Transverse colon (tissue), 4 donors: ENCODE results near the gene CSNK1E. TPM values are rescaled to one million over a fixed set of nuclear protein-coding genes. Genes with fewer than 3 reads are reported as not detected.

Source experiments
- DNase-seq: peaks from one replicate; pipeline ENCODE4 v3.0.0-alpha.2; 2019
- H3K27ac ChIP-seq, 4 donors: fragments of 200-600 bp; sonication (generic); 2 replicates each; pipeline ENCODE4 v1.5.1; 2016 to 2018; ENCODE audit warnings: inconsistent platforms in 4 of 4
- H3K27me3 ChIP-seq: fragments of 200-600 bp; sonication (generic); 2 replicates; pipeline ENCODE4 v1.5.1; 2017; ENCODE audit warnings: inconsistent platforms
- H3K36me3 ChIP-seq, 4 donors: fragments of 200-600 bp; sonication (generic); 2 replicates each; pipeline ENCODE4 v1.5.1; 2017 to 2019; ENCODE audit warnings: inconsistent platforms in 4 of 4
- H3K4me1 ChIP-seq, 4 donors: fragments of 200-600 bp; sonication (generic); 2 replicates each; pipeline ENCODE4 v1.5.1; 2017 to 2020; ENCODE audit warnings: inconsistent platforms in 4 of 4
- H3K4me3 ChIP-seq, 4 donors: fragments of 200-600 bp; sonication (generic); 1 replicate in 1 of 4; 2 replicates in 3 of 4; pipeline versions ENCODE4 v1.5.1 to v1.6.1; 2017 to 2019; ENCODE audit warnings: inconsistent platforms in 4 of 4
- H3K9me3 ChIP-seq, 2 donors: fragments of 200-600 bp; sonication (generic); 2 replicates each; pipeline ENCODE4 v1.5.1; 2017 to 2019; ENCODE audit warnings: inconsistent platforms in 2 of 2
- CTCF ChIP-seq, 5 experiments: fragments of 200-600 bp in 3 of 5; fragments of 450-650 bp in 2 of 5; sonication (generic) in 3 of 5; IDR thresholded peaks; 1 replicate in 2 of 5; 2 replicates in 3 of 5; pipeline ENCODE4 v1.5.1; 2016 to 2017; ENCODE audit warnings: antibody characterized with exemption in 5 of 5, inconsistent platforms in 3 of 5, mild to moderate bottlenecking in 2 of 5, moderate library complexity in 1 of 5
- EP300 ChIP-seq: sonication (generic); formaldehyde crosslinking; IDR thresholded peaks from one replicate; pipeline ENCODE4 v1.6.1; 2017; ENCODE audit warnings: antibody characterized with exemption, low read depth
- POLR2A ChIP-seq: fragments of 450-650 bp; IDR thresholded peaks from one replicate; pipeline ENCODE4 v1.6.1; 2016; ENCODE audit warnings: antibody characterized with exemption, mild to moderate bottlenecking, moderate library complexity
- POLR2AphosphoS5 ChIP-seq, 3 donors: sonication (generic); formaldehyde crosslinking; IDR thresholded peaks; one replicate each; pipeline ENCODE4 v1.6.1; 2016; ENCODE audit warnings: antibody characterized with exemption in 3 of 3
- WGBS, 2 donors: methylation state at CpG; one replicate each; pipeline ENCODE4 v1.1.5; 2018; ENCODE audit warnings: low coverage in 1 of 2; 5-methylcytosine and 5-hydroxymethylcytosine counted together
- in situ Hi-C, 4 donors: fragments of 200-750 bp; cut with MboI; loops; one replicate each; pipeline versions ENCODE4 v1.15.0 to v1.15.1; 2017; ENCODE audit warnings: low sequenced_read_pairs in 3 of 4, low pct_ligation_motif_present in 1 of 4, low pct_unique_long_range_greater_than_20kb in 1 of 4
- intact Hi-C: fragments of 100-400 bp; cut with DNase I; formaldehyde crosslinking; loops from one replicate; pipeline ENCODE4 v1.15.1; 2023; ENCODE audit warnings: low total_unique reads
- total RNA-seq, 4 donors: library from RNA; depleted of rRNA; stranded (reverse); fragments of >200 nt; gene quantifications; one replicate each; pipeline ENCODE4 v1.1.0, GENCODE V29; 2016

The CSNK1E gene
- total RNA-seq, 4 donors from 2014 or later = 47.9 to 179 (median 106) TPM

- Histone ChIP-seq H3K27ac (peak overlapping the region; percentile 80 to 88 (median 88)), H3K9me3 (no peaks in the 10 kb centered on the region), H3K36me3 (no peaks in the 10 kb centered on the region), H3K27me3 (no peaks in the 10 kb centered on the region), H3K4me1 (peaks cover 27 to 58% (median 52%) of the 10 kb centered on the region in 4 donors), H3K4me3 (peak overlapping the region in 2 of 4 donors; percentile 3 to 38)
- intact Hi-C loops = no loop called here
- no peak for DNase-seq
- in situ Hi-C loops = no loop called here
- TF ChIP-seq POLR2AphosphoS5 (IDR thresholded peaks at IDR 0.05) (peak in 1 of 3 donors; percentile 37), CTCF (IDR thresholded peaks at IDR 0.05) (no peak), POLR2A (no peak), EP300 (no peak)
- 41 to 46% methylated on average over 14 of the region's 14 CpGs for WGBS, 2 donors
These were observed 60.1 kb downstream of the CSNK1E start for GRCh38 chr22:38257181-38257580.

DNA sequence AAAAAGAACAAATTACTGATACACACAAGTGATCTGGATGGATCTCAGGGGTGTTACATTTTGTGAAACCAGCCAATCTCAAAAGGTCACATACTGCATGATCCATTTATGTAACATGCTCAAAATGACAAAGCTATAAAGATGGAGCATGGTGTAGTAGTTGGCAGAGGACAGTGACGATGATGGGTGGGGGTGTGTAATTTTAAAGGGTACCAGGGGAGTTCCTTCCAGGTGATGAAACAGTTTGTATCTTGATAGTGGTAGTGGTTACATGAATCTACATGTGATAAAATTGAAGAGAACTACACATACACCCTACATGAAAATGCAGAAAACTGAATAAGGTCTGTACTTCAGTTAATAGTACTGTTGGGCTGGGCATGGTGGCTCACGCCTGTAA is 61.5 kb downstream of the CSNK1E start:
- in situ Hi-C loops (no loop called here), intact Hi-C loops (no loop called here)
- DNase-seq = no peak
- 93% methylated on average over 2 of the region's 2 CpGs; no CpG with 5 or more reads in 1 of the 2 donors for WGBS, 2 donors
- Histone ChIP-seq H3K27ac (peak overlapping the region in 2 of 4 donors; percentile 80 to 87), H3K4me1 (peaks cover 20 to 50% (median 42%) of the 10 kb centered on the region in 4 donors), H3K36me3 (no peaks in the 10 kb centered on the region), H3K27me3 (no peaks in the 10 kb centered on the region), H3K9me3 (no peaks in the 10 kb centered on the region), H3K4me3 (no peak overlapping the region)
- TF ChIP-seq EP300 (no peak), CTCF (IDR thresholded peaks at IDR 0.05) (no peak), POLR2AphosphoS5 (IDR thresholded peaks at IDR 0.05) (no peak), POLR2A (no peak)

GRCh38 chr22:38251341-38251692 is 65.9 kb downstream of the CSNK1E start:
- no peak for DNase-seq

DNA sequence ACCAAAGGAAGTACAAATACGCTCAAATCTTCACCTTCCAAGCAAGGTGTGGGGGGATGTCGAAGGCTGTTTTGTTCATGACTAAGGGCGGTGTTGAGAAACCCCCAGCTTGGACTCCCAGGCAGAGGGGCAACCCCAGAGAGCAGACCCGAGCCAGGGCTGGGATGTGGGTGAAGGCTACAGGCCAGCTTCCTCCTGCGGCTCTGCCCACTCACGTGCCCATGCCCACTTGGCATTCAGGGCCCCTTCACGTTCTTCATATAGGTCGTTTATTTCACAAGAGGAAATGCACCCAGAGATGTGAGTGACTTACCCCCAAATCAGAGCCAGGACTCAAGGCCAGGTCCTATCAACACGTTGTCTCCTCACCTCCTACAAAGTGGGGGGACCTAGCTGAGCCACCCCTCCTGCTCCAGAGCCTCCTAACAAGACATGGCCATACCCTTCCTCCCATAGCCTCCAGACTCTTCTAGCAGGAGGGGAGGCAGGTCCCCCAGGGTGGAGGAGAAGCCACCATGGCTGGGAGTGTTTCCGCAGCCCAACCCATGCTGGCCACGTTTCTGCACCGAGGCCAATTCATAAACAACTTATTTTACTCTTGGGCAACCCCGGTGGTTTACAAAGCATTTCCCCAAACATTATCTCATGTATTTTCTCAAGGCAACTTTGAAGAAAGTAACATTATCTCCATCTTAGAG is 66.4 kb downstream of the CSNK1E start:
- H3K27ac ChIP-seq = peak overlapping the region in 2 of 4 donors; percentile 6 to 23
- TF ChIP-seq CTCF (IDR thresholded peaks at IDR 0.05) = no peak
- TF ChIP-seq POLR2AphosphoS5 (IDR thresholded peaks at IDR 0.05) = no peak
- no peak for TF ChIP-seq POLR2A
- no peak for TF ChIP-seq EP300
- H3K27me3 ChIP-seq = no peaks in the 10 kb centered on the region
- peaks cover 0 to 3% (median 0%) of the 10 kb centered on the region in 4 donors for H3K36me3 ChIP-seq
- 69 to 77% methylated on average over 7 to 13 of the region's 13 CpGs for WGBS, 2 donors
- peaks cover 8 to 16% (median 11%) of the 10 kb centered on the region in 4 donors for H3K4me1 ChIP-seq
- H3K9me3 ChIP-seq = no peaks in the 10 kb centered on the region
- no peak overlapping the region for H3K4me3 ChIP-seq
- intact Hi-C loops = no loop called here
- in situ Hi-C loops = no loop called here
- no peak for DNase-seq

More at GRCh38 chr22:38251341-38251692, 65.9 kb downstream of the CSNK1E start:
- in situ Hi-C loops = no loop called here
- H3K4me1 ChIP-seq = peaks cover 10 to 17% (median 11%) of the 10 kb centered on the region in 4 donors
- TF ChIP-seq POLR2A = no peak
- TF ChIP-seq CTCF (IDR thresholded peaks at IDR 0.05) = no peak
- no peak for TF ChIP-seq EP300
- no peak for TF ChIP-seq POLR2AphosphoS5 (IDR thresholded peaks at IDR 0.05)
- H3K36me3 ChIP-seq = no peaks in the 10 kb centered on the region
- H3K27me3 ChIP-seq = no peaks in the 10 kb centered on the region
- intact Hi-C loops = no loop called here
- H3K9me3 ChIP-seq = no peaks in the 10 kb centered on the region
- 76 to 100% methylated on average over 1 to 7 of the region's 7 CpGs for WGBS, 2 donors
- peak overlapping the region in 2 of 4 donors; percentile 23 to 35 for H3K27ac ChIP-seq
- no peak overlapping the region for H3K4me3 ChIP-seq
